ENCODE measurements around the gene RAN. TPM values are rescaled to one million over a fixed set of nuclear protein-coding genes. Genes with fewer than 3 reads are reported as not detected.
"Not testable (repeated sequence)": the region's sequence is repeated elsewhere in the genome, so short reads cannot be mapped to it uniquely, and the experiment has no call there.

Gene RAN
- total RNA-seq, 1 donor from 2014 or later: 300 TPM

- Histone ChIP-seq H3K9me3 (no peaks in the 10 kb centered on the region), H3K4me1 (no peaks in the 10 kb centered on the region), H3K27me3 (ENCODE audit: low read depth) (no peaks in the 10 kb centered on the region), H3K4me3 (no peak overlapping the region), H3K27ac (no peak overlapping the region), H3K36me3 (peaks cover 14% of the 10 kb centered on the region)
- ATAC-seq (no peak), DNase-seq (no peak)
- intact Hi-C loops (cut with DNase I): no loop called here
- TF ChIP-seq CTCF (IDR thresholded peaks at IDR 0.05): no peak
These were observed 9.2 kb downstream of the RAN start for GRCh38 chr12:130881046-130881445.

GRCh38 chr12:130881548-130881947, 9.7 kb downstream of the RAN start:
- no peaks in the 10 kb centered on the region for H3K27me3 ChIP-seq (ENCODE audit: low read depth)
- no peaks in the 10 kb centered on the region for H3K4me1 ChIP-seq
- intact Hi-C loops (cut with DNase I): no loop called here
- H3K9me3 ChIP-seq: no peaks in the 10 kb centered on the region
- no peak overlapping the region for H3K27ac ChIP-seq
- H3K4me3 ChIP-seq: no peak overlapping the region
- H3K36me3 ChIP-seq: peaks cover 9% of the 10 kb centered on the region
- ATAC-seq: no peak
- DNase-seq: no peak
- no peak for TF ChIP-seq CTCF (IDR thresholded peaks at IDR 0.05)

GRCh38 chr12:130887190-130887589, 15.3 kb downstream of the RAN start:
- H3K36me3 ChIP-seq; H3K9me3 ChIP-seq; H3K27ac ChIP-seq; ATAC-seq; H3K4me3 ChIP-seq; DNase-seq; H3K27me3 ChIP-seq (ENCODE audit: low read depth); H3K4me1 ChIP-seq; intact Hi-C loops (cut with DNase I): not testable (repeated sequence)

GRCh38 chr12:130904064-130904463, 32.2 kb downstream of the RAN start:
- no peak for DNase-seq
- Histone ChIP-seq H3K27me3 (ENCODE audit: low read depth) (no peaks in the 10 kb centered on the region), H3K27ac (no peak overlapping the region), H3K4me3 (no peak overlapping the region), H3K36me3 (no peaks in the 10 kb centered on the region), H3K9me3 (no peaks in the 10 kb centered on the region), H3K4me1 (no peaks in the 10 kb centered on the region)
- TF ChIP-seq CTCF (IDR thresholded peaks at IDR 0.05): no peak
- no peak for ATAC-seq
- intact Hi-C loops (cut with DNase I): no loop called here

GRCh38 chr12:130904936-130905455, 33.1 kb downstream of the RAN start:
- DNase-seq; H3K27ac ChIP-seq; H3K36me3 ChIP-seq; H3K27me3 ChIP-seq (ENCODE audit: low read depth); H3K4me1 ChIP-seq; H3K4me3 ChIP-seq; ATAC-seq; H3K9me3 ChIP-seq; intact Hi-C loops (cut with DNase I): not testable (repeated sequence)

- H3K36me3 ChIP-seq: no peaks in the 10 kb centered on the region
- H3K27me3 ChIP-seq (ENCODE audit: low read depth): no peaks in the 10 kb centered on the region
- ATAC-seq: no peak
- H3K9me3 ChIP-seq: peaks cover 7% of the 10 kb centered on the region
- TF ChIP-seq CTCF (IDR thresholded peaks at IDR 0.05): no peak
- no peak overlapping the region for H3K27ac ChIP-seq
- no peaks in the 10 kb centered on the region for H3K4me1 ChIP-seq
- intact Hi-C loops (cut with DNase I): no loop called here
- DNase-seq: no peak
- H3K4me3 ChIP-seq: no peak overlapping the region
These were observed 37.2 kb downstream of the RAN start for GRCh38 chr12:130909111-130909510.

GRCh38 chr12:130911193-130911592, 39.3 kb downstream of the RAN start:
- ATAC-seq (no peak), DNase-seq (no peak)
- no peak overlapping the region for H3K27ac ChIP-seq
- H3K36me3 ChIP-seq: no peaks in the 10 kb centered on the region
- no peaks in the 10 kb centered on the region for H3K4me1 ChIP-seq
- intact Hi-C loops (cut with DNase I): no loop called here
- H3K4me3 ChIP-seq: no peak overlapping the region
- H3K27me3 ChIP-seq (ENCODE audit: low read depth): no peaks in the 10 kb centered on the region
- peaks cover 7% of the 10 kb centered on the region for H3K9me3 ChIP-seq
- no peak for TF ChIP-seq CTCF (IDR thresholded peaks at IDR 0.05)

All from lower lobe of right lung (tissue), 2 donors.